ENCODE data around the gene ANO1.

Gene ANO1

GRCh38 chr11:70226183-70226582, 148.1 kb downstream of the ANO1 start:
- no peak for DNase-seq

- no peak for DNase-seq
Observed at GRCh38 chr11:70226967-70227366, 148.8 kb downstream of the ANO1 start.

GRCh38 chr11:70229737-70230136, 151.6 kb downstream of the ANO1 start:
- DNase-seq: no peak

- DNase-seq: no peak
Observed at GRCh38 chr11:70230151-70230839, 152.2 kb downstream of the ANO1 start.

- DNase-seq: no peak
Observed at GRCh38 chr11:70230840-70231710, 153.0 kb downstream of the ANO1 start.

GRCh38 chr11:70233034-70233433, 154.9 kb downstream of the ANO1 start:
- no peak for DNase-seq

GRCh38 chr11:70233511-70233934, 155.4 kb downstream of the ANO1 start:
- no peak for DNase-seq

- DNase-seq: no peak
Observed at GRCh38 chr11:70233962-70234361, 155.8 kb downstream of the ANO1 start.

Measured in stimulated activated CD4-positive, alpha-beta T cell treated with anti-CD3 and anti-CD28 coated beads, Interleukin-2, amount 100 ng/mL, for 48 hours (primary cell).